ENCODE measurements around the gene TMEM123.

TMEM123 gene

GRCh38 chr11:102464037-102464436, 11.5 kb upstream of the TMEM123 start:
- no peaks in the 10 kb centered on the region for H3K9me3 ChIP-seq (ENCODE audit: control insufficient read depth in 1 of 2, low read length in 2 of 2)
- no peak overlapping the region for H3K27ac ChIP-seq (ENCODE audit: low read depth, low read length)
- H3K9ac ChIP-seq (ENCODE audit: low read depth in 1 of 2, low read length in 2 of 2) = no peak overlapping the region
- H3K4me3 ChIP-seq (ENCODE audit: low read depth in 1 of 2, low read length in 2 of 2) = no peak overlapping the region
- H3K36me3 ChIP-seq (ENCODE audit: control insufficient read depth in 1 of 2, insufficient read depth in 2 of 2, low read length in 2 of 2) = no peaks in the 10 kb centered on the region
- peaks cover 13 to 29% of the 10 kb centered on the region in 2 donors for H3K4me1 ChIP-seq (ENCODE audit: control insufficient read depth in 1 of 2, insufficient read depth in 2 of 2, low read length in 2 of 2)
- H3K27me3 ChIP-seq (ENCODE audit: control insufficient read depth in 1 of 2, insufficient read depth in 2 of 2, low read length in 2 of 2) = no peaks in the 10 kb centered on the region

DNA sequence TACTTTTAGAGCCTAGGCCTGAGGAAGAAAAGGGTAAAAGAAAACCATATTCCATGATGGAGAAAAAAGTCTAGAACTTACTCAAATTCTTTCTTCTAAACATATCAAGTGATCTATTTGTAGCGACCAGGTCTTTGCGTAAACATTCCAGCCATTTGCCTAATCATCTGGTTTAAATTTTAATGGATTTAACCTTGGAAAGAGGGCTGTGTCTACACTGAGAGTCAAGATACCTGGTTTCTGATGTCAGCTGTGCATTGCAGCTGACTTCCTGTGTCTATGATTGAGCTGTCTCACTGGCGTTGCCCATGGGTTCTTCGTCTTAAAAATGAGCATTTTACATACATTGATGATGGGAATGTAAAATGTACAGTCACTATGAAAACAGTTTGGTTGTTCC, 10.0 kb upstream of the TMEM123 start:
- H3K9ac ChIP-seq (ENCODE audit: low read depth in 1 of 2, low read length in 2 of 2) = no peak overlapping the region
- H3K4me1 ChIP-seq (ENCODE audit: control insufficient read depth in 1 of 2, insufficient read depth in 2 of 2, low read length in 2 of 2) = peaks cover 8 to 22% of the 10 kb centered on the region in 2 donors
- H3K27me3 ChIP-seq (ENCODE audit: control insufficient read depth in 1 of 2, insufficient read depth in 2 of 2, low read length in 2 of 2) = no peaks in the 10 kb centered on the region
- H3K9me3 ChIP-seq (ENCODE audit: control insufficient read depth in 1 of 2, low read length in 2 of 2) = no peaks in the 10 kb centered on the region
- no peak overlapping the region for H3K27ac ChIP-seq (ENCODE audit: low read depth, low read length)
- H3K4me3 ChIP-seq (ENCODE audit: low read depth in 1 of 2, low read length in 2 of 2) = no peak overlapping the region
- H3K36me3 ChIP-seq (ENCODE audit: control insufficient read depth in 1 of 2, insufficient read depth in 2 of 2, low read length in 2 of 2) = no peaks in the 10 kb centered on the region

- H3K4me1 ChIP-seq (ENCODE audit: control insufficient read depth in 1 of 2, insufficient read depth in 2 of 2, low read length in 2 of 2) = peaks cover 0 to 3% of the 10 kb centered on the region in 2 donors
- H3K27me3 ChIP-seq (ENCODE audit: control insufficient read depth in 1 of 2, insufficient read depth in 2 of 2, low read length in 2 of 2) = no peaks in the 10 kb centered on the region
- no peak overlapping the region for H3K9ac ChIP-seq (ENCODE audit: low read depth in 1 of 2, low read length in 2 of 2)
- H3K36me3 ChIP-seq (ENCODE audit: control insufficient read depth in 1 of 2, insufficient read depth in 2 of 2, low read length in 2 of 2) = no peaks in the 10 kb centered on the region
- no peak overlapping the region for H3K27ac ChIP-seq (ENCODE audit: low read depth, low read length)
- no peaks in the 10 kb centered on the region for H3K9me3 ChIP-seq (ENCODE audit: control insufficient read depth in 1 of 2, low read length in 2 of 2)
- no peak overlapping the region for H3K4me3 ChIP-seq (ENCODE audit: low read depth in 1 of 2, low read length in 2 of 2)
These were observed 6.8 kb upstream of the TMEM123 start for GRCh38 chr11:102459393-102459792.

- Histone ChIP-seq H3K36me3 (ENCODE audit: control insufficient read depth in 1 of 2, insufficient read depth in 2 of 2, low read length in 2 of 2) (no peaks in the 10 kb centered on the region), H3K27me3 (ENCODE audit: control insufficient read depth in 1 of 2, insufficient read depth in 2 of 2, low read length in 2 of 2) (no peaks in the 10 kb centered on the region), H3K4me1 (ENCODE audit: control insufficient read depth in 1 of 2, insufficient read depth in 2 of 2, low read length in 2 of 2) (peaks cover 2 to 5% of the 10 kb centered on the region in 2 donors), H3K9ac (ENCODE audit: low read depth in 1 of 2, low read length in 2 of 2) (no peak overlapping the region), H3K27ac (ENCODE audit: low read depth, low read length) (no peak overlapping the region), H3K9me3 (ENCODE audit: control insufficient read depth in 1 of 2, low read length in 2 of 2) (no peaks in the 10 kb centered on the region), H3K4me3 (ENCODE audit: low read depth in 1 of 2, low read length in 2 of 2) (no peak overlapping the region)
These were observed 6.0 kb upstream of the TMEM123 start for GRCh38 chr11:102458548-102458947.

GRCh38 chr11:102457865-102458264, 5.3 kb upstream of the TMEM123 start:
- H3K27ac ChIP-seq (ENCODE audit: low read depth, low read length) = no peak overlapping the region
- H3K4me1 ChIP-seq (ENCODE audit: control insufficient read depth in 1 of 2, insufficient read depth in 2 of 2, low read length in 2 of 2) = peaks cover 5 to 7% of the 10 kb centered on the region in 2 donors
- H3K9ac ChIP-seq (ENCODE audit: low read depth in 1 of 2, low read length in 2 of 2) = no peak overlapping the region
- H3K4me3 ChIP-seq (ENCODE audit: low read depth in 1 of 2, low read length in 2 of 2) = no peak overlapping the region
- H3K9me3 ChIP-seq (ENCODE audit: control insufficient read depth in 1 of 2, low read length in 2 of 2) = no peaks in the 10 kb centered on the region
- no peaks in the 10 kb centered on the region for H3K36me3 ChIP-seq (ENCODE audit: control insufficient read depth in 1 of 2, insufficient read depth in 2 of 2, low read length in 2 of 2)
- H3K27me3 ChIP-seq (ENCODE audit: control insufficient read depth in 1 of 2, insufficient read depth in 2 of 2, low read length in 2 of 2) = no peaks in the 10 kb centered on the region

- H3K27me3 ChIP-seq (ENCODE audit: control insufficient read depth in 1 of 2, insufficient read depth in 2 of 2, low read length in 2 of 2) = no peaks in the 10 kb centered on the region
- H3K4me1 ChIP-seq (ENCODE audit: control insufficient read depth in 1 of 2, insufficient read depth in 2 of 2, low read length in 2 of 2) = peaks cover 4 to 5% of the 10 kb centered on the region in 2 donors
- H3K36me3 ChIP-seq (ENCODE audit: control insufficient read depth in 1 of 2, insufficient read depth in 2 of 2, low read length in 2 of 2) = no peaks in the 10 kb centered on the region
- no peaks in the 10 kb centered on the region for H3K9me3 ChIP-seq (ENCODE audit: control insufficient read depth in 1 of 2, low read length in 2 of 2)
- H3K27ac ChIP-seq (ENCODE audit: low read depth, low read length) = no peak overlapping the region
- H3K4me3 ChIP-seq (ENCODE audit: low read depth in 1 of 2, low read length in 2 of 2) = no peak overlapping the region
- no peak overlapping the region for H3K9ac ChIP-seq (ENCODE audit: low read depth in 1 of 2, low read length in 2 of 2)
These were observed 4.6 kb upstream of the TMEM123 start for GRCh38 chr11:102457056-102457677.

- Histone ChIP-seq H3K36me3 (ENCODE audit: control insufficient read depth in 1 of 2, insufficient read depth in 2 of 2, low read length in 2 of 2) (no peaks in the 10 kb centered on the region), H3K27ac (ENCODE audit: low read depth, low read length) (no peak overlapping the region), H3K27me3 (ENCODE audit: control insufficient read depth in 1 of 2, insufficient read depth in 2 of 2, low read length in 2 of 2) (no peaks in the 10 kb centered on the region), H3K9ac (ENCODE audit: low read depth in 1 of 2, low read length in 2 of 2) (no peak overlapping the region), H3K4me3 (ENCODE audit: low read depth in 1 of 2, low read length in 2 of 2) (no peak overlapping the region), H3K4me1 (ENCODE audit: control insufficient read depth in 1 of 2, insufficient read depth in 2 of 2, low read length in 2 of 2) (peaks cover 4 to 6% of the 10 kb centered on the region in 2 donors), H3K9me3 (ENCODE audit: control insufficient read depth in 1 of 2, low read length in 2 of 2) (no peaks in the 10 kb centered on the region)
These were observed 3.8 kb upstream of the TMEM123 start for GRCh38 chr11:102456381-102456780.

DNA sequence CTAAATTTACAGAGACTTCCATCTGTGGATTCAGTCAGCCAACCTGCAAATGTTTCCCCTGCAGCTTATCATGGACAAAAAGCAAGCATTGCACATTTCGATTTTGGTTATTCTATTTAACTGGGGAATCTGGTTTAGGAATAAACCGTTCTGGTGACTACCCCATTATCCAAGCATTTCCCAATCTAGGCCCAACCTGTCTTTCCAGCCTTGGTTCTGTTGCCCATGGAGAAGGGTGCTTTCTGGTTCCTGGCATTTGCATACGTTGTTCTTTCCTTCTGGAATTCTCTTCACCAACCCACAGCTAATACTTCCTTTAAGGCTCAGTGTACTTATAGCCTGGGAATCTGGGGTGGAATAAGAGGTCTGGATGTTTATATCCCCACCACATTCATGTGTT, 1.4 kb upstream of the TMEM123 start:
- H3K4me1 ChIP-seq (ENCODE audit: control insufficient read depth in 1 of 2, insufficient read depth in 2 of 2, low read length in 2 of 2) = peaks cover 26 to 27% of the 10 kb centered on the region in 2 donors
- no peaks in the 10 kb centered on the region for H3K27me3 ChIP-seq (ENCODE audit: control insufficient read depth in 1 of 2, insufficient read depth in 2 of 2, low read length in 2 of 2)
- H3K27ac ChIP-seq (ENCODE audit: low read depth, low read length) = no peak overlapping the region
- no peak overlapping the region for H3K9ac ChIP-seq (ENCODE audit: low read depth in 1 of 2, low read length in 2 of 2)
- H3K36me3 ChIP-seq (ENCODE audit: control insufficient read depth in 1 of 2, insufficient read depth in 2 of 2, low read length in 2 of 2) = no peaks in the 10 kb centered on the region
- no peaks in the 10 kb centered on the region for H3K9me3 ChIP-seq (ENCODE audit: control insufficient read depth in 1 of 2, low read length in 2 of 2)
- no peak overlapping the region for H3K4me3 ChIP-seq (ENCODE audit: low read depth in 1 of 2, low read length in 2 of 2)

- no peaks in the 10 kb centered on the region for H3K9me3 ChIP-seq (ENCODE audit: control insufficient read depth in 1 of 2, low read length in 2 of 2)
- H3K9ac ChIP-seq (ENCODE audit: low read depth in 1 of 2, low read length in 2 of 2) = peak overlapping the region; percentile 66 to 73
- H3K36me3 ChIP-seq (ENCODE audit: control insufficient read depth in 1 of 2, insufficient read depth in 2 of 2, low read length in 2 of 2) = no peaks in the 10 kb centered on the region
- H3K4me3 ChIP-seq (ENCODE audit: low read depth in 1 of 2, low read length in 2 of 2) = peak overlapping the region; percentile 82 to 89
- peak overlapping the region; percentile 83 for H3K27ac ChIP-seq (ENCODE audit: low read depth, low read length)
- H3K27me3 ChIP-seq (ENCODE audit: control insufficient read depth in 1 of 2, insufficient read depth in 2 of 2, low read length in 2 of 2) = no peaks in the 10 kb centered on the region
- peaks cover 28 to 31% of the 10 kb centered on the region in 2 donors for H3K4me1 ChIP-seq (ENCODE audit: control insufficient read depth in 1 of 2, insufficient read depth in 2 of 2, low read length in 2 of 2)
These were observed 734 bp upstream of the TMEM123 start for GRCh38 chr11:102453302-102453695.

- no peaks in the 10 kb centered on the region for H3K9me3 ChIP-seq (ENCODE audit: control insufficient read depth in 1 of 2, low read length in 2 of 2)
- H3K4me3 ChIP-seq (ENCODE audit: low read depth in 1 of 2, low read length in 2 of 2) = peak overlapping the region; percentile 82 to 89
- H3K9ac ChIP-seq (ENCODE audit: low read depth in 1 of 2, low read length in 2 of 2) = peak overlapping the region; percentile 79 to 87
- H3K27me3 ChIP-seq (ENCODE audit: control insufficient read depth in 1 of 2, insufficient read depth in 2 of 2, low read length in 2 of 2) = no peaks in the 10 kb centered on the region
- H3K36me3 ChIP-seq (ENCODE audit: control insufficient read depth in 1 of 2, insufficient read depth in 2 of 2, low read length in 2 of 2) = peaks cover 0 to 5% of the 10 kb centered on the region in 2 donors
- H3K4me1 ChIP-seq (ENCODE audit: control insufficient read depth in 1 of 2, insufficient read depth in 2 of 2, low read length in 2 of 2) = peaks cover 28 to 36% of the 10 kb centered on the region in 2 donors
- H3K27ac ChIP-seq (ENCODE audit: low read depth, low read length) = peak overlapping the region; percentile 83
These were observed 694 bp downstream of the TMEM123 start for GRCh38 chr11:102451681-102452460.
